Muscle layer of duodenum (tissue), 2 donors: Measurements from ENCODE around the gene P2RX4.
"Not testable (repeated sequence)": the region's sequence is repeated elsewhere in the genome, so short reads cannot be mapped to it uniquely, and the experiment has no call there.

Experiments used
- H3K27ac ChIP-seq: one replicate; pipeline ENCODE4 v1.7.0; 2013; ENCODE audit warnings: mild to moderate bottlenecking, low read length
- H3K27me3 ChIP-seq: one replicate; pipeline ENCODE4 v1.7.0; 2013; ENCODE audit warnings: low read depth, mild to moderate bottlenecking, control low read depth, low read length
- H3K36me3 ChIP-seq, 2 donors: one replicate each; pipeline ENCODE4 v1.7.0; 2013; ENCODE audit warnings: low read length in 2 of 2, control low read depth in 1 of 2, mild to moderate bottlenecking in 1 of 2; ENCODE audit not compliant: insufficient read depth in 2 of 2, control insufficient read depth in 1 of 2
- H3K4me1 ChIP-seq, 2 donors: one replicate each; pipeline ENCODE4 v1.7.0; 2013; ENCODE audit warnings: low read length in 2 of 2, mild to moderate bottlenecking in 2 of 2, control low read depth in 1 of 2, moderate library complexity in 1 of 2; ENCODE audit not compliant: insufficient read depth in 2 of 2, control insufficient read depth in 1 of 2
- H3K4me3 ChIP-seq, 2 donors: one replicate each; pipeline ENCODE4 v1.7.0; 2013; ENCODE audit warnings: low read length in 2 of 2, low read depth in 1 of 2, mild to moderate bottlenecking in 1 of 2
- H3K9me3 ChIP-seq, 2 donors: one replicate each; pipeline ENCODE4 v1.7.0; 2013; ENCODE audit warnings: low read length in 2 of 2, control low read depth in 1 of 2, mild to moderate bottlenecking in 1 of 2; ENCODE audit not compliant: control insufficient read depth in 1 of 2
- donor health status: healthy.

P2RX4 gene, protein sequence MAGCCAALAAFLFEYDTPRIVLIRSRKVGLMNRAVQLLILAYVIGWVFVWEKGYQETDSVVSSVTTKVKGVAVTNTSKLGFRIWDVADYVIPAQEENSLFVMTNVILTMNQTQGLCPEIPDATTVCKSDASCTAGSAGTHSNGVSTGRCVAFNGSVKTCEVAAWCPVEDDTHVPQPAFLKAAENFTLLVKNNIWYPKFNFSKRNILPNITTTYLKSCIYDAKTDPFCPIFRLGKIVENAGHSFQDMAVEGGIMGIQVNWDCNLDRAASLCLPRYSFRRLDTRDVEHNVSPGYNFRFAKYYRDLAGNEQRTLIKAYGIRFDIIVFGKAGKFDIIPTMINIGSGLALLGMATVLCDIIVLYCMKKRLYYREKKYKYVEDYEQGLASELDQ

DNA sequence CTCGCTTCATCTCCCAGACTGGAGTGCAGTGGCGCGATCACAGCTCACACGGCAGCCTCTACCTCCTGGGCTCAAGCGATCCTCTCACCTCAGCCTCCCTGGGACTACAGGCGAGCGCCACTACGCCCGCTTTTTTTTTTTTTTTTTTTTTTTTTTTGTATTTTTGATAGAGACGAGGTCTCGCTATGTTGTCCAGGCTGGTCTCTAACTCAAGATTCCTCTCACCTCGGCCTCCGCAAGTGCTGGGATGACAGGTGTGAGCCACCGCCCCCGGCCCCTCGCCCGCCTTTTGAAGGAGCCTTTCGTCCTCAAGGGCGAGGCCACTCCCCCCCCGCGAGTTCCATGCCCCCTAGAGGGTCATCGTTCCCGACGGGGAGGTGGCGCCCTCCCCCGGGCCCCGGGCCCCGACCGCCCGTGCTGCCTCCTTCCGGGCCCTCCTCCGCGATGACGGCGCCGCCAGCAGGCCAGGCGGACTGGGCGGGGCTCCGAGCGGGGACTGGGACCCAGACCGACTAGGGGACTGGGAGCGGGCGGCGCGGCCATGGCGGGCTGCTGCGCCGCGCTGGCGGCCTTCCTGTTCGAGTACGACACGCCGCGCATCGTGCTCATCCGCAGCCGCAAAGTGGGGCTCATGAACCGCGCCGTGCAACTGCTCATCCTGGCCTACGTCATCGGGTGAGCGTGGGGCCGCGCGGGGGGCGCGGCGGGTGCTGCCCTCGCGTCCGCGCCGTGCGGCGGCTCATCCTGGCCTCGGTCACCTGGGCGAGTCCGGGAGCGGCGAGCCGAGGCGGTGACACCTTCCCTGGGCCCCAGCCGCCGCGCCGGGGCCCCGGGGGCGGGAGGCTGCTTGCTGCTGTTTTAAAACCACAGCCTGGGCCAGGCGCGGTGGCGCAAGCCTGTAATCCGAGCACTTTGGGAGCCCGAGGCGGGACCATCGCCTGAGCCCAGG lies at the start of gene P2RX4:
P2RX4 (plus strand) TSS at position 506 of the 949 bp plus-strand sequence; CDS start at position 542, 36 bp downstream.
- H3K36me3 ChIP-seq = no peaks in the 10 kb centered on the region
- peak within 1 kb of the TSS; percentile 80 for H3K27ac ChIP-seq
- H3K4me1 ChIP-seq = peaks cover 0 to 13% of the 10 kb centered on the region in 2 donors
- peak within 1 kb of the TSS; percentile 70 to 71 for H3K4me3 ChIP-seq
- no peaks in the 10 kb centered on the region for H3K27me3 ChIP-seq
- no peaks in the 10 kb centered on the region for H3K9me3 ChIP-seq

DNA sequence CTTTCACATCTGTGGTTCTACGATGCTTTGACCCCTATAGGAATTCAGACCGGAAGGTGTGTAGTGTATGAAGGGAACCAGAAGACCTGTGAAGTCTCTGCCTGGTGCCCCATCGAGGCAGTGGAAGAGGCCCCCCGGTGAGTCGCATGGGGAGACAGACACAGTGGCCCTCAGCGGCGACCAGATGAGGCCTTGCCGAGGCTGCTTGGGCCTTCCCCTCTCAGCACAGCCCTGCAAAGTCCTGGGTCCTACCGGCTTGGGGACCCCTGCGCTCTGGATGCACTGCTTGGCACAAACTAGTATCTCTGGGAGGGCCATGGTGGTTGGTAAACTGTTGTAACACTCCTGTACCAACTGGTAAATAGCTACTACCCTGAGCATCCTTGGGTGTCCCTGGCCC lies 47.5 kb upstream of the P2RX4 start:
- no peaks in the 10 kb centered on the region for H3K9me3 ChIP-seq
- peaks cover 10 to 46% of the 10 kb centered on the region in 2 donors for H3K36me3 ChIP-seq
- no peak overlapping the region for H3K27ac ChIP-seq

DNA sequence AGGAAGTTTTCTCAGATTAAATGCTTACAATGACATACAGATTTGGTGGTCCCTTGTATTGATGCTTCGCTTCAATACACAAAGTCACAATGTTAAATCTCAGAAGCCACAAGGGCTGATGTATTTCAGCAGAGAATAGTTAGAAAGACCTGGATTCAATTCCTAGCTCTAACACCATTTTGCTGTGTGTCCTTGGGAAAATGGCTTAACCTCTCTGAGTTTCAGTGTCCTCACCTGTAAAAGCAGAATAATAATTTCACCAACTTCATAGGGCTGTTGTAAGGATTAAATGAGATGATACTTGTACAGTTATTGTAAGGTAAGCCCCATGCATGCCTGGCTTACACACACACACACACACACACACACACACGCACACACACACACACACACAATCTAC lies 46.9 kb upstream of the P2RX4 start:
- Histone ChIP-seq H3K27ac (no peak overlapping the region), H3K9me3 (no peaks in the 10 kb centered on the region), H3K36me3 (peaks cover 10 to 41% of the 10 kb centered on the region in 2 donors), H3K27me3 (no peaks in the 10 kb centered on the region), H3K4me3 (no peak overlapping the region), H3K4me1 (no peaks in the 10 kb centered on the region)

More for the DNA sequence above, 47.5 kb upstream of the P2RX4 start:
- Histone ChIP-seq H3K4me1 (no peaks in the 10 kb centered on the region), H3K4me3 (no peak overlapping the region), H3K27me3 (no peaks in the 10 kb centered on the region)

DNA sequence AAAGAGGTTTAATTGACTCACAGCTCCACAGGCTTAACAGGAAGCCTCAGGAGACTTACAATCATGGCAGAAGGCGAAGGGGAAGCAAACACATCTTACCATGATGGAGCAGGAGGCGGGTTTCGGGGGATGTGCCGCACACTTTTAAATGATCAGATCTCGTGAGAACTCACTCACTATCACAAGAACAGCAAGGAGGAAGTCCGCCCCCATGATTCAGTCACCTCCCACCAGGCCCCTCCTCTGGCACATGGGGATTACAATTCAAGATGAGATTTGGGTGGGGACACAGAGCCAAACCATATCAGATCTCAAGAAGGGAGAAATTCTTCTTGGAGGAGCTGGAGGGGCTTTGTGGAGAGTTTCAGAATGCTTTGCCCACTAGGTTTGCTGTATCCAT lies 45.1 kb upstream of the P2RX4 start:
- not testable (repeated sequence) for H3K4me1 ChIP-seq, H3K27me3 ChIP-seq, H3K4me3 ChIP-seq, H3K27ac ChIP-seq, H3K9me3 ChIP-seq
- peaks cover 10 to 33% of the 10 kb centered on the region in 2 donors for H3K36me3 ChIP-seq

DNA sequence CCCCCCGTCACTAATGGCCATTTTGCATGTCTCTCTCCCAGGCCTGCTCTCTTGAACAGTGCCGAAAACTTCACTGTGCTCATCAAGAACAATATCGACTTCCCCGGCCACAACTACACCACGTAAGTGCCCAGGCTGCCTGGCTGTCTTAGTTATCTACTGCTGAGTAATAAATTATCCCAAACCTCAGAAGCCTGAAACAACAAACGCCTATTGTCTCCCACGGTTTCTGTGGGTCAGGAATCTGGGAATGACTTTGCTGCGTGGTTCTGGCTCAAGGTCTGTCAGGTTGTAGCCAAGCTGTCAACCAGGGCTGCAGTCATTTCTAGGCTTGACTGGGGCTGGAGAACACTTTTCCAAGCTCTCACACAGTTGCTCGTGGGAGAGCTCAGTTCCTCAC lies 44.6 kb upstream of the P2RX4 start:
- Histone ChIP-seq H3K4me1 (no peaks in the 10 kb centered on the region), H3K9me3 (no peaks in the 10 kb centered on the region), H3K27me3 (no peaks in the 10 kb centered on the region), H3K4me3 (no peak overlapping the region), H3K27ac (no peak overlapping the region), H3K36me3 (peaks cover 10 to 32% of the 10 kb centered on the region in 2 donors)

DNA sequence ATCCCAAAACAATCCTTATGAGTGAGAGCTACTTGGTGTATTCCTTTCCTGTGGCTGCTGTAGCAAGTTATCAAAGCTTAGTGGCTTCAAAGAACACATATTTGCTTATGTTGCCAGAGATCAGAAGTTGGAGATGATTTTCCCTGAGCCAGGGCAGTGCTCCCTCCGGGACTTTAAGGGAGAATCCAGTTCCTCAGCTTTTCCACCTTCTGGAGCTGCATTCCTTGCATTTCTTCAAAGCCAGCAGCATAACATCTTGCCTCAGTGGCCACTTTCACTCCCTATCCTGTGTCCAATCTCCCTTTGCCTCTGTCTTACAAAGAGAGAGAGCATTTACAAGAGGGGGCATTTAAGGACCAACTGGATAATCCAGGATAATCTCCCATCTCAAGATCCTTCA lies 43.6 kb upstream of the P2RX4 start:
- no peaks in the 10 kb centered on the region for H3K9me3 ChIP-seq
- no peaks in the 10 kb centered on the region for H3K4me1 ChIP-seq
- H3K4me3 ChIP-seq = no peak overlapping the region
- H3K36me3 ChIP-seq = peaks cover 10 to 25% of the 10 kb centered on the region in 2 donors
- H3K27ac ChIP-seq = no peak overlapping the region
- no peaks in the 10 kb centered on the region for H3K27me3 ChIP-seq

DNA sequence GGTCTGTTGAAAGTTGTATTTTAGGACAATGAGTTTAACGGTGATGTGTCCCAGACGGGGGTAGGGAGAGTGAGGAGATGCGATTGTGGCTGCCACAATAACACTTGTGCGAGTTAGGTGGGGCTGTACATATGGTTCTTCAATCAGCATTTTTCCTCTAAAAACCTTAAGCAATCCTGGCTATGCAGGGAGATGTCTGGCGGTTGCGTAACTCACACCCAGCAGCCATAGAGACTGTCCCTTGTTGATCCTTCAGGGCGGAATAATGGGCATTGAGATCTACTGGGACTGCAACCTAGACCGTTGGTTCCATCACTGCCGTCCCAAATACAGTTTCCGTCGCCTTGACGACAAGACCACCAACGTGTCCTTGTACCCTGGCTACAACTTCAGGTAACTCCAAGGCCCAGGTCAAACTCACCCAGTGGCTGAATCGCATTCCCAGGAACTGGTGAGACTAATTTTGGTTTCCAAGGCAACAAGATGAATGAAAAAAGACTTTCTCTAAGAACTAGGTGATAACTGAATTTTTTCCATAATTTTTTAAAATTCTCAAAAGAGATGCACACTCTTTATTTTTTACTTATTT lies 42.6 kb upstream of the P2RX4 start:
- Histone ChIP-seq H3K27me3 (no peaks in the 10 kb centered on the region), H3K9me3 (no peaks in the 10 kb centered on the region), H3K4me3 (no peak overlapping the region), H3K36me3 (peaks cover 10 to 18% of the 10 kb centered on the region in 2 donors), H3K4me1 (no peaks in the 10 kb centered on the region), H3K27ac (no peak overlapping the region)

DNA sequence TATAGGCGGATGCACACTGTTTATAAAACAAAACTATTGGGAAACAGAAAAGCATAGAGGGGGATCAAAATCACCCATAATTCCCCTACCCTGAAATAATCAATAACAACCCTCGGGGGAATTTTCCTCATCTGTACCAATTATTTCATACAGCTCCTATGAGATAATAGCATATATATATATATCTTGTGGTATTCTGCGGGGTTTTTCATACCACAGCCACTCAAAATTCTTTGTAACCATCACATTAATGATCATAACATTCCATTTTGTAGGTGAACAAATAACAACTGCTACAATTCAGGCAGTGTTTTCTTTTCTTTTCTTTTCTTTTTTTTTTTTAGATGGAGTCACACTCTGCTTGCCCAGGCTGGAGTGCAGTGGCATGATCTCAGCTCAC lies 42.0 kb upstream of the P2RX4 start:
- Histone ChIP-seq H3K9me3 (no peaks in the 10 kb centered on the region), H3K27ac (no peak overlapping the region), H3K4me1 (no peaks in the 10 kb centered on the region), H3K36me3 (peaks cover 10 to 12% of the 10 kb centered on the region in 2 donors), H3K4me3 (no peak overlapping the region), H3K27me3 (no peaks in the 10 kb centered on the region)

DNA sequence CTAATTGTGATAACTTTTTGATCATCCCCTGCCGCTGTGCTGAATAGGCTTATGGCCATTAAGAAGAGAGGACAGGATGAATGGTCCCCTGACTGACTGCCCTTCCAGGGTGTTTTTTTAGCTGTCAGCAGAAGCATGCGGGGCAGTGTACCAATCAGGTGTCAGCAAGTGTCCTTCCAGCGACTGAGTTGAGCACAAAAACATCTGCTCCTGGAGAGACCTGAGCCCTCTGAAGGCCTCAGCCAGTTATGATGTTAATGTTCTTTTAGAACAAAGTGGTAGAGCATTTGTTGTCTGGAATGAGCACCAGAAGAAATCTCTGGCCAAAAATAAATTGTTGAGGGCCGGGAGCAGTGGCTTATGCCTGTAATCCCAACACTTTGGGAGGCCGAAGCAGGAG lies 39.8 kb upstream of the P2RX4 start:
- peaks cover 4 to 12% of the 10 kb centered on the region in 2 donors for H3K36me3 ChIP-seq
- no peaks in the 10 kb centered on the region for H3K9me3 ChIP-seq
- no peaks in the 10 kb centered on the region for H3K27me3 ChIP-seq
- no peak overlapping the region for H3K4me3 ChIP-seq
- H3K27ac ChIP-seq = no peak overlapping the region
- no peaks in the 10 kb centered on the region for H3K4me1 ChIP-seq

DNA sequence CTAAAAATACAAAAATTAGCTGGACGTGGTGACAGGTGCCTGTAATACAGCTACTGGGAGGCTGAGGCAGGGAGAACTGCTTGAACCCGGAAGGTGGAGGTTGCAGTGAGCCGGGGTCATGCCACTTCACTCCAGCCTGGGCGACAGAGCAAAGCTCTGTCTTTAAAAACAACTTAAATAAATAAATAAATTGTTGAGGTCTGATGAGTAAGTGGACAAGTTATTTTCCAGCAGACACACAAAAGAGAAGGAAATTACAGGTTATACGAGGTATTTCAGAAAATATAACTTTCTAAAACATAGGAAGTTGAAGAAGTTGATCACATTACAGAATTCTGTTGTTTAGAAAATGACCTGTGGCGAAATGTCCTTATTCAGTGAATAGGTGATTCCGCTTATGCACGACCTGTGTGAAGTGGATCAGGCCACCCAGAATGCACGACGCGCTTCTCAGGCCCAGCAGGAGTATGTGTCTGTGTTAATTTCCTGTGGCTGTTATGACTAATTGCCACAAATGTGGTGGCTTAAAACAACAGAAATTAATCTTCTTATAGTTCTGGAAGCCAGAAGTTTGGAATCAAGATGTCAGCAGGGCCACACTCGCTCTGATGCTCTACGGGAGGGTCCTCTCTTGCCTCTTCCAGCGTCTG lies 39.2 kb upstream of the P2RX4 start:
- Histone ChIP-seq H3K27me3 (no peaks in the 10 kb centered on the region), H3K9me3 (no peaks in the 10 kb centered on the region), H3K4me1 (no peaks in the 10 kb centered on the region), H3K4me3 (no peak overlapping the region), H3K36me3 (peaks cover 0 to 8% of the 10 kb centered on the region in 2 donors), H3K27ac (no peak overlapping the region)

DNA sequence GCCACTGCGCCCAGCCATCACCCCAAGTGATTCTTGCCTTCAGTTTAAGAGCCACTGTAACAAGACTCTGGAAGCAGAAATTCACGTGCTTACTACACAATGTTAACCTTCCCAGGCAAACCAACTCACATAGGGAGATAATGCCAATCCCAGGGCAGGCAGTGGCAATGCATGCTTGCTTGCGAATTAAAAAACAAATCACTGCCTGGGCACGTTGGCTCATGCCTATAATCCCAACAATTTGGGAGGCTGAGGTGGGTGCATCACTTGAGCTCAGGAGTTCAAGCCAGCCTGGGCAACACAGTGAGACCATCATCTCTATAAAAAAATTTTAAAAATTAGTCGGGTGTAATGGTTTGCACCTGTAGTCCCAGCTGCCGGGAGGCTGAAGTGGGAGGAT lies 37.8 kb upstream of the P2RX4 start:
- Histone ChIP-seq H3K4me1 (no peaks in the 10 kb centered on the region), H3K36me3 (peaks cover 3% of the 10 kb centered on the region in 2 donors), H3K27ac (no peak overlapping the region), H3K4me3 (no peak overlapping the region), H3K9me3 (no peaks in the 10 kb centered on the region), H3K27me3 (no peaks in the 10 kb centered on the region)
